ENCODE results near the gene GRAMD2B.

DNA sequence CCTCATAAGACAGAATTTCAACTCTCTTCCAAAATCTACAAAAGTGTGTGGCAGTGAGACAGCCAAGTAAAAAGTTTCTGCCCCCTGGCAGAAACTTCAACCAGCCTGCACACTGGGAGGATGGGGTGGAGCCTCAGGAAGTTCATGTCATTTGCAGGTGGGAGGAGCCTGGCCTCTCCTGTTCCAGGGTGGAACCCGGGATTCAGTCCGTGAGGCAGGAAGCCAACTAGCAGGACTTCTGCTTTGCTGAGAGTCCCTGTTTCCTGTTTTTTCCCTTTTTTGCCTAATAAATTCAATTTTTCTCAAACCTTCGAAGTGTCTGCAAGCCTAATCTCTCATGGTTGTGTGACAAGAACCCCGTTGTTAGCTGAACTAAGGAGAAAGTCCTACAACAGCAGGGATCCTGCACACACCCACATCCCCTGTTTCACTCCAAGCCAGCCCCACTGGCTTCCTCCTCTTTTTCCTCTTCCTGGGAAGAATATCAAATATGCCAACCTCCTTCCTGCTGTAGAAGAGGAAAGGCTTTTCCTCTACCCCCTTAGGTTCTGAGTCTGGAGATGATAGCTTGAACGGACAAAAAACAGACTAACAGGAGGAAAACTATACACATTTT is 102.5 kb downstream of the GRAMD2B start:
- TF ChIP-seq RXRA (IDR thresholded peaks at IDR 0.05; ENCODE audit: insufficient read depth, low read depth, low read length) (no peak), CBX5 (IDR thresholded peaks at IDR 0.05; ENCODE audit: low read depth, low read length) (no peak), CHD2 (IDR thresholded peaks at IDR 0.05; ENCODE audit: low read length) (no peak)

Data from H1 (cell line).